ENCODE measurements around the gene TSPAN16.
"Not testable (repeated sequence)": the region's sequence is repeated elsewhere in the genome, so short reads cannot be mapped to it uniquely, and the experiment has no call there.

The TSPAN16 gene

DNA sequence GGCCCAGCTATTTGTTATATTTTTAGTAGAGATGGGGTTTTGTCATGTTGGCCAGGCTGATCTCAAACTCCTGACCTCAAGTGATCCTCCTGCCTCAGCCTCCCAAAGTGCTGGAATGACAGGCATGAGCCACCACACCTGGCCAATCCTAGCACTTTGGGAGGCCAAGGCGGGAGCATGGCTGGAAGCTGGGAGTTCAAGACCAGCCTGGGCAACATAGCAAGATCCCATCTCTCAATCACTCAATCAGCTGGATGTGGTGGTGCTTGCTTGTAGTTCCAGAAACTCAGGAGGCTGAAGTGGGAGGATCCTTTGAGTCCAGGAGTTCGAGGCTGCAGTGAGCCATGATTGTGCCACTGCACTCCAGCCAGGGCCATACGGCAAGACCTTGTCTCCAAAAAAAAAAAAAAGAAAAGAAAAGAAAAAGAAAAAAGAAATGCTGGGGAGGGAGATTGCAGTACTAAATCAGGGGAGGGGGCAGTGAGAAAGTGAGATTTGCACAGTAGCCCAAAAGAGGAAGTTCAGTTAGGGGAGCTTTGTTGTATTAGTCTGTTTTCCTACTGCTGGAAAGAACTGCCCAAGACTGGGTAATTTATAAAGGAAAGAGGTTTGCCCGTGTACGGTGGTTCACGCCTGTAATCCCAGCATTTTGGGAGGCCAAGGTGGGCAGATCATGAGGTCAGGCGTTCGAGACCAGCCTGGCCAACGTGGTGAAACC lies 24.5 kb downstream of the TSPAN16 start:
- DNase-seq (ENCODE audit: low spot score) = not testable (repeated sequence)

DNA sequence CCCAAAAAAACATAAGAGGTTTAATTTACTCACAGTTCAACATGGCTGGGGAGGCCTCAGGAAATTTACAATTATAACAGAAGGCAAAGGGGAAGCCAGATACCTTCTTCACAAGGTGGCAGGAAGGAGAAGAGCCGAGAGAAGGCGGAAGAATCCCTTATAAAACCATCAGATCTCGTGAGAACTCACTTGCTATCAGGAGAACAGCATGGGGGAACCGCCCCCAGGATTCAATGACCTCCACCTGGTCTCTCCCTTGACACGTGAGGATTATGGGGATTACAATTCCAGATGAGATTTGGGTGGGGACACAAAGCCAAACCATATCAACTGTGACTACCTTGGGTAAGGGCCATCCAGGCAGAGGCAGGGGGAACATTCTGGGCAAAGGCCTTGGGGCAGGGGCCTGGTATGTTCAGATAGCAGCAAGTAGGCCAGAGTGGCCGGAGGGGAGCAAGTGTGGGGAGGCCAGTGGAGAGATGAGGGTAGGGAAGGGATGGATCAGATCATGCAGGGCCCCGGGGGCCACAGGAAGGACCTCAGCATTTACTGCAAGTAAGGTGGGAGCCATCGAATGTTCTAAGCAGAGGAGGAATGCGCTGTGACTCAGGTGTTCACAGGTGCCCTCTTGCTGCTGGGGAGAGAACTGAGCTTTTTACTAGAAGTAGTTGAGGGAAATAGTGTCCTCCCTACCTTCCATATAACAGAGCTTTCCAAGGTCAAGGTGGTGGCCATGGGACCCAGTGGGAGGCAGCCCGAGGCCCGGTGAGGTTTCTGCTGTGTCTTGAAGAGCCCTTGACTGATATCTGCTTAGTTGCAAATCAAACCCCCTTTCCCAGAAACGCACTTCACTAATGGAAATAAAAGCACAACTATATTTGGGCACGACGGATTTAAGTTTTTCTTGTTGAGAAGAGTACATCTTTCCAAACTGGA lies 25.5 kb downstream of the TSPAN16 start:
- no peak for DNase-seq (ENCODE audit: low spot score)

GRCh38 chr19:11322269-11323024 lies 26.5 kb downstream of the TSPAN16 start:
- DNase-seq (ENCODE audit: low spot score) = no peak

DNA sequence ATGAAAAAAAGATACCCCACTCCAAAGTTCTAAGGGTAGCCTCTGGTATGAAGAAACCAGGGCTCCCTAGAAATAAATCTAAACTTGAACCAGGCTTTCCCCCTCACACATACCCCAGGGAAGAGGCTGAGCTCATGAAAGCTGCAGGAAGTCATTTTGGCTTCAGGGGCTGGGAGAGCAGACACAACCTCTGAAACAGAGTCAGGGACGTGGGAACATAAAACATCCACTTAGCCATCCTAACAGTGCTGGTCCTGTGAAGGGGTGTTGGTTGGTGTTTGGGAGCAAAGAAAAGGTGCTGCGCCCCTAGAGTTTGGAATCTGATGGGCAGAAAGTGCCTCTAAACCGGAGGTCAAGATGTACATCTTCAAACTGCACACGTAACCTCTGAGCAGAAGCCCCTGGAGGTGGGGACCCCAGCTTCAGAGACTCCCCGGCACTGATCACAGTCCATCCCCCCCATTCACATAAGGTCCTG lies 27.7 kb downstream of the TSPAN16 start:
- DNase-seq (ENCODE audit: low spot score) = no peak

GRCh38 chr19:11324079-11324661 lies 28.2 kb downstream of the TSPAN16 start:
- DNase-seq (ENCODE audit: low spot score) = peak; percentile 80

DNA sequence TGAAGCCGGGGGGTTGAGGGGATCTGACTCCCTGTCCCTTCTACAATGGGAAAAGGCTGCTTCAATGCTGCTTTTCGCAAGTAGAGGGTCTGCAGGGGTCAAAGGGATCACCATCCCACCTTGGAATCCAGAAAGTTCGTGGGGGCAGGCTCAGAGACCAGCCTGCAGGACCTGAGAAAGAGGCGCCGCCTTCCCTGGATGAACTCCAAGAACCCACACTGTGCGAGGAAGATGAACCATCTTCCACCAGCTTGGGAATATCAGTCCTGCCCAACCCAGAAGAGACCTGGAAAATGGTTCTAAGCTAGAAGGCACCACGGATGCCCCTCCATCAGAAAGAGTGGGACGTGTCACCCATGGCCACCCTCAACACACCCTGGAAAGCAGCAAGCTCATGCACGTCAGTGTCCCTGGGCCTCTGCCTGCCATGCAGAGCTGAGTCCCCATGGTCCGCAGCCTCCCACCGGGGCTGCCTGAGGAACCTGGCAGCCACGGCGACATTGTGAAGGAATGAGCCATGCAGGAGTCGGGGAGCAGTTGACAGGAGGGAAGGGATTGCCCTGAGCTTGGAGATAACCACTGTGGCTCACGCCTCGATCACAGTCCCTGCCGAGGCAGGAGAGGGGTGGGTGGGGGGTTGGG lies 28.9 kb downstream of the TSPAN16 start:
- no peak for DNase-seq (ENCODE audit: low spot score)

DNA sequence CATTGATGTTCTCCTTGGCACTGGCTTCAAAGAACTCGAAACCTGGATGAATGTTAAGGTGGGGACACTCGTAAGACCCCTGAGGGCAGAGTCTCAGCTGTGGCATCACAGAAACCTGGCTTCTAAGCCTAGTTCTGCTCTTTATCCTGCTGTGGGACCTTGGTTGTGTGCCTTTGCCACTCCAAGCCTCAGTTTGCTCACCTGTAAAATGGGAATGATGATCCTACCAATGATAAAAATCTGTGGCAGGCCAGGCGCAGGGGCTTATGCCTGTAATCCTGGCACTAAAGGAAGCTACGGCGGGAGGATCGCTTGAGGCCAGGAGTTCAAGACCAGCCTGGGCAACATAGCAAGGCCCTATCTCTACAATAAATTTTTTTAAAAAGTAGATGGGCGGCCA lies 29.6 kb downstream of the TSPAN16 start:
- no peak for DNase-seq (ENCODE audit: low spot score)

GRCh38 chr19:11330127-11330526 lies 34.2 kb downstream of the TSPAN16 start:
- no peak for DNase-seq (ENCODE audit: low spot score)

DNA sequence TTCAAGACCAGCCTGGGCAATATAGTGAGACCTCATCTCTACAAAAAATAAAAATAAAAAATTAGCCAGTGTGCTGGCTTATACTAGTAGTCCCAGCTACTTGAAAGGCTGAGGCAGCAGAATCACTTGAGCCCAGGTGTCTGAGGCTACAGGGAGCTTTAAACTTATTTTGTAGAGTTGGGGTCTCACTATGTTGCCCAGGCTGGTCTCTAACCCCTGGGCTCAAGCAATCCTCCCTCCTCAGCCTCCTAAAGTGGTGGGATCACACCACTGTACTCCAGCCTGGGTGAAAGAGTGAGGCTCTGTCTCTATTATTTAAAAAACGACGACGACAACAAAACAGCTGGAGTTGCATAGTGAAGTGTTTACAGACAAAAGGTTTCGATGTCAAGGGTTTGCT lies 35.5 kb downstream of the TSPAN16 start:
- DNase-seq (ENCODE audit: low spot score) = no peak

GRCh38 chr19:11332822-11333221 lies 36.9 kb downstream of the TSPAN16 start:
- DNase-seq (ENCODE audit: low spot score) = no peak

- DNase-seq (ENCODE audit: low spot score) = not testable (repeated sequence)
These were observed 37.9 kb downstream of the TSPAN16 start for GRCh38 chr19:11333838-11334237.

DNA sequence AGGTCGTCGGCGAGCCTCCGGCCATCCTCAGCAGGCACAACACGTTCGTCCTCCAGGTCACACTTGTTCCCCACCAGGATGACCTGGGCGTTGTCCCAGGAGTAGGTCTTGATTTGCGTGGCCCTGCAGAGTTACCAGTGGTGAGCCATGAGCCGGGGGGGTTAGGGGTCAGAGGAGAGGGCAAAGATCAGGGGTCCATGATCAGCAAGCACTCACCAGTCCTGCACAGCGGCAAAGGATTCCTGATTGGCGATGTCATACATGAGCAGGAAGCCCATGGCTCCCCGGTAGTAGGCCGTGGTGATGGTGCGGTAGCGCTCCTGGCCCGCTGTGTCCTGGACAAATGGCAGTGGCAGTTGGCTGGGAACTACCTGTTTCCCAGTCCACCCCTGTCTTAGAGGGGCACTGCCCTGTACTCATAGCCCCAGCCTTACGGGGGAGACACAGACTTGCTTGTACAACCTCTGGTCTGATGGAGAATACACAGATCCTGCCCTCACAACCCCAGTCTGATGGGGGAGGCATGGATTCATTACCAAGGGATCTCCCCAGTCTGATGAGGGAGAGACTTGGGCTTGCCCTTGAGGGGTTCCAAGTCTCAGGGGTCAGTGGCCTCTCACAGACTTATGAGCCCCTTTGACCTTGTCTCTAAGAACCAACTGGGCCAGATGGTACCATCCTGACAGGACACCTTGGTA lies 39.6 kb downstream of the TSPAN16 start:
- DNase-seq (ENCODE audit: low spot score) = no peak

GRCh38 chr19:11337080-11337479 lies 41.1 kb downstream of the TSPAN16 start:
- DNase-seq (ENCODE audit: low spot score) = no peak

DNA sequence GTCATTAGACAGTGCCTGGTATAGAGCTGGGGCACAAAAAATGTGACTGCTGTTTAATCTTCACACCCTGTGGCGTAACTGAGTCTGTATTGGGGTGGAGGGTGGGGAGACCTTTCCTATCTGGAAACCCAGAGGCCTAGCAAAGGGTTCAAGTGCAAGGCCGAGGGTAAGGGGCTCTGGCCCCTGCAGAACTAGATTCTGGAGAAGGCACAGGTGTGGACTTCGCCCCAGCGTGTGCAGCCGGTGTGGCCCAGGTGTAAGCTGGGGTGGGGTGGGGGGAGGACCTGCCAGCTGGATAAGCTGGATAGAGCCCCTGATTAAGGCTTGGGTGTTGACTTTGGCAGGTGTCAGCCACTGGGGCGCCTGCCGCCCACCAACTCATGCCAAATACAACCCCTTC lies 42.2 kb downstream of the TSPAN16 start:
- no peak for DNase-seq (ENCODE audit: low spot score)

DNA sequence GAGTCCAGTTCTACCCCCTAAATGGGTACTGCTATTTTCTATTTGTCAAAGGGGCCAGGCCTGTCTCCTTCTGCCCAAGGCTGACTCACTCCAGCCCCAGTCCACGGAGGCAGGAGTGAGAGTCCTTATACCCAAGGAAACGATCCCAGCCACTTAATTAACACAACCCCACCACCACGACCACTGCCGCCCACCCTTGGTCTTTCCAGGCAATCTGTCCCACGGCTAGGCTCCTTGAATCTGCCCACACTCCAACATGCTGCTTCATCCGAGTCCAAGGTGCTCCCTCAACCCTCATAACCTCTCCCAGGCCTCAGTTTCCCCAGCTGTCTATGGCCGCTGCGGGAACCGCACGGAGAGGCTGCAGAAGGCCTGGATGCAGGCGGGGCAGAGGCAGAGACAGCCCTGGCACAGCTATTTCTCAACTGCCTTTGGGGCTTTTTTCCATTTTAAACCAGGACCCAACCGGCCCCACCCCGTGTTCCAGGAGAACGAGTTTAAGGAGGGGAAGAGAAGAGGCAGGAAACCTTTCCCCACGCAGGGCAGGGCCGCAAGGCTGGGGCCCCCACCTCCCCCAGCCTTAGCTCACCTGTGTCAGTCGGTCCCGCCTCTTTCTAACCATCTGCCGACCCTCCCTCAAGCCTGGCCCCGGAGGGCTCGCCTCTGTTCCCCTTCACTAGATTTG lies 42.8 kb downstream of the TSPAN16 start:
- DNase-seq (ENCODE audit: low spot score) = no peak

DNA sequence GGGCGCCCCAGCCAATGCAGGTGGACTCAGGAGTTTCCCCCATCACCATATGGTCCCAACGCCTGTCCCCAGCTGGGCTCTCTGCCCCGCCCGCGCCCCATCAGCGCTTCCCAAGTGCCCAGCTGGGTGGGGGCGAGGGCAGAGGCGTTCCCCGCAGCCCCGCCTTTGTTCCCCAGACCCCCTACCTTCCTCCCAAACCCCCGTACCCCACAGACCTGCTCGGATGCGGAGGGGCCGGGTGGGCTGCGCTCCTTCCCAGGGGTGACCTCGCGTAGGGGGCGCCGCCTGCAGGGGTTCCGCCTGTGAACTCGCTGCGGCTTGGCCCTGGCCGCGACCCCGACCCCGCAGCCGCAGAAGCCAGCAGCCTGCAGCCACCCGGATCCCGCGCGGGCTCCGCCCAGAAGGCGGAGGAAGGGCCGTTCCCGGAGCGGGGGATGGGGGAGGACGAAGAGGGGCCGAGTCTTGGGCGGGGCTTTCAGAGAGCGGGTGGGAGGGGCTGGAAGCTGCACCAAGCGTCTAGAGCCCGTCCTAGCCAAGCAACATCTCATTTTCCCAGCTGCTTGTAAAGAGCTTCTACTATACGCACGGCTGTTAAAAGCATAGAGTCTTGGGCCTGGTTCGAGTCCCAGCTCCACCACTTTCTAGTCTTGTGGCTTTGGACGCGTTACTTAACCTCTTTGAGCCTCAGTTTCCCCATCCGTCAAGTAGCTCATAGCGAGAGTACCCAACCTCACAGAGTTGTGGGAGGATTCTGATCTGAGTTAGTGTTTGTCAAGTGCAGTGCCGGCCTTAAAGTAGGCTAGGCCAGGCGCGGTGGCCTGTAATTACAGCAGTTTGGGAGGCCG lies 43.5 kb downstream of the TSPAN16 start, which contains the start of gene RAB3D:
RAB3D (minus strand) TSS at position 404 of the 845 bp plus-strand sequence. CDS start 2,258 bp downstream, outside the sequence.
- peak; percentile 83 for DNase-seq (ENCODE audit: low spot score)

GRCh38 chr19:11340099-11340467 lies 44.1 kb downstream of the TSPAN16 start:
- DNase-seq (ENCODE audit: low spot score) = not testable (repeated sequence)

DNA sequence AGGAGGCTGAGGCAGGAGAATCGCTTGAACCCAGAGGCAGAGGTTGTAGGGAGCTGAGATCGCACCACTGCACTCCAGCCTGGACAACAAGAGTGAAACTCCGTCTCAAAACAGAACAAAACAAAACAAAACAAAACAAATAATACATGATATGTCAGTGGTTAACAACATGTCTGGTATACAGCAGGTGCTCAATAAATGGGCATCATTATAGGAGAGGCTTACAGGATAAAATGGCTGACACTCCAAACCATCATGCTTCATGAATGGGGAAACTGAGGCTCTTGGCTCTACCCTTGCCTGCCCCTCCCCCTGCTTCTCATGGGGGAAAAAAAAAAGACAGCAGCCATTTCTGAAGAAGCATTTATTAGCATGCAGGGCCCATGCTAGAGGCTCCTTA lies 46.5 kb downstream of the TSPAN16 start:
- no peak for DNase-seq (ENCODE audit: low spot score)

- DNase-seq (ENCODE audit: low spot score) = no peak
These were observed 49.3 kb downstream of the TSPAN16 start for GRCh38 chr19:11345122-11345803.
